ENCODE results near the gene AGAP5. TPM values are rescaled to one million over a fixed set of nuclear protein-coding genes. Genes with fewer than 3 reads are reported as not detected.

AGAP5 gene
- total and polyA plus RNA-seq, 10 of the 15 experiments (the other 5 are each of a cell fraction or from before 2014, with no cell fraction given), result 0.68 to 8.5 (median 6.7) TPM; not detected in 1

DNA sequence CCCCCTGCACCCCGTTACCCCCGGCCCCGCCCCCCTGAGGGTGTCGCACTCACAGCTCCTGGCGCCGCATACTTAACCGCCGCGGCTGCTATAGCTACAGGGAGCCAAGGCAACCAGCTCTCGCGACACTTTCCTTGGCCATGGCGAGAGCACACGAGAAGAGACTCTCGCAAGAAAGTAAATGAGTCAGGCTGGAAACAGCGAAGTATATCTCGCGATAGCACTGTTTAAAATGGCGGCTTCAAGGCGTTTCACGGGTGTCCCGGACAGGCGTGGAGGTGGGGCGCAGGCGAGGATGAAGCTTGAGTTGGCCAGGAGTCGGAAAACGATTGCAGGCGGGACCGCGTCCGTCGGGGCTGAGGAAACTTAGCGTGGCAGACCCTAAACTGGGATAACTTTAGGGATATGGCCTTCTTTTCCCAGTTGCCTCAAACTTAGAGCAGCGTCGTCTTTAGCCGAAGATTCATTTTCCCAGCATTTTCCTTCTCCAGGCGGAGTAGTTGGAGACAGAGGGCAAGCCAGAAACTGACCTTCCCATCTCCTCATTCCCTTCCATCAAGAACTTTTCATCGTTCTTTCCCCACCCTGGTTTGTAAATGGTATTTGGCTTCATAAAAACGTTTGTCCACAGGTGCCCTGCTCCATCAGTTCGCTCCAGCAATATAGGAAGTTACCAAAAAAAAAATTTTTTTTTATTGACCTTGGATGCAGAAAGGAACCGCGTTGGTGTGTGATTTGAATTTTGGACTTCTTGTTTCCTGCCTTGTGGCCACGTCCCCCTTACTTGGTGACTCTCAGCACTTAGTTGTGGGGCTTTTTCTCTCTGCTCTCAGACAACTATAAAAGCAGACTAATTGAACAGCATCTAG is 71.8 kb downstream of the AGAP5 start (continued):
- TF ChIP-seq, protein P1, sequence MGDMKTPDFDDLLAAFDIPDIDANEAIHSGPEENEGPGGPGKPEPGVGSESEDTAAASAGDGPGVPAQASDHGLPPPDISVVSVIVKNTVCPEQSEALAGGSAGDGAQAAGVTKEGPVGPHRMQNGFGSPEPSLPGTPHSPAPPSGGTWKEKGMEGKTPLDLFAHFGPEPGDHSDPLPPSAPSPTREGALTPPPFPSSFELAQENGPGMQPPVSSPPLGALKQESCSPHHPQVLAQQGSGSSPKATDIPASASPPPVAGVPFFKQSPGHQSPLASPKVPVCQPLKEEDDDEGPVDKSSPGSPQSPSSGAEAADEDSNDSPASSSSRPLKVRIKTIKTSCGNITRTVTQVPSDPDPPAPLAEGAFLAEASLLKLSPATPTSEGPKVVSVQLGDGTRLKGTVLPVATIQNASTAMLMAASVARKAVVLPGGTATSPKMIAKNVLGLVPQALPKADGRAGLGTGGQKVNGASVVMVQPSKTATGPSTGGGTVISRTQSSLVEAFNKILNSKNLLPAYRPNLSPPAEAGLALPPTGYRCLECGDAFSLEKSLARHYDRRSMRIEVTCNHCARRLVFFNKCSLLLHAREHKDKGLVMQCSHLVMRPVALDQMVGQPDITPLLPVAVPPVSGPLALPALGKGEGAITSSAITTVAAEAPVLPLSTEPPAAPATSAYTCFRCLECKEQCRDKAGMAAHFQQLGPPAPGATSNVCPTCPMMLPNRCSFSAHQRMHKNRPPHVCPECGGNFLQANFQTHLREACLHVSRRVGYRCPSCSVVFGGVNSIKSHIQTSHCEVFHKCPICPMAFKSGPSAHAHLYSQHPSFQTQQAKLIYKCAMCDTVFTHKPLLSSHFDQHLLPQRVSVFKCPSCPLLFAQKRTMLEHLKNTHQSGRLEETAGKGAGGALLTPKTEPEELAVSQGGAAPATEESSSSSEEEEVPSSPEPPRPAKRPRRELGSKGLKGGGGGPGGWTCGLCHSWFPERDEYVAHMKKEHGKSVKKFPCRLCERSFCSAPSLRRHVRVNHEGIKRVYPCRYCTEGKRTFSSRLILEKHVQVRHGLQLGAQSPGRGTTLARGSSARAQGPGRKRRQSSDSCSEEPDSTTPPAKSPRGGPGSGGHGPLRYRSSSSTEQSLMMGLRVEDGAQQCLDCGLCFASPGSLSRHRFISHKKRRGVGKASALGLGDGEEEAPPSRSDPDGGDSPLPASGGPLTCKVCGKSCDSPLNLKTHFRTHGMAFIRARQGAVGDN (IDR thresholded peaks at IDR 0.05), result no peak
- TF ChIP-seq, protein P2, sequence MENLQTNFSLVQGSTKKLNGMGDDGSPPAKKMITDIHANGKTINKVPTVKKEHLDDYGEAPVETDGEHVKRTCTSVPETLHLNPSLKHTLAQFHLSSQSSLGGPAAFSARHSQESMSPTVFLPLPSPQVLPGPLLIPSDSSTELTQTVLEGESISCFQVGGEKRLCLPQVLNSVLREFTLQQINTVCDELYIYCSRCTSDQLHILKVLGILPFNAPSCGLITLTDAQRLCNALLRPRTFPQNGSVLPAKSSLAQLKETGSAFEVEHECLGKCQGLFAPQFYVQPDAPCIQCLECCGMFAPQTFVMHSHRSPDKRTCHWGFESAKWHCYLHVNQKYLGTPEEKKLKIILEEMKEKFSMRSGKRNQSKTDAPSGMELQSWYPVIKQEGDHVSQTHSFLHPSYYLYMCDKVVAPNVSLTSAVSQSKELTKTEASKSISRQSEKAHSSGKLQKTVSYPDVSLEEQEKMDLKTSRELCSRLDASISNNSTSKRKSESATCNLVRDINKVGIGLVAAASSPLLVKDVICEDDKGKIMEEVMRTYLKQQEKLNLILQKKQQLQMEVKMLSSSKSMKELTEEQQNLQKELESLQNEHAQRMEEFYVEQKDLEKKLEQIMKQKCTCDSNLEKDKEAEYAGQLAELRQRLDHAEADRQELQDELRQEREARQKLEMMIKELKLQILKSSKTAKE (IDR thresholded peaks at IDR 0.05; ENCODE audit: low read depth, poor library complexity, severe bottlenecking), result no peak
- TF ChIP-seq SMC3 (IDR thresholded peaks at IDR 0.05; ENCODE audit: borderline replicate concordance, low read length), result no peak
- no peak for TF ChIP-seq YBX1 (IDR thresholded peaks at IDR 0.05)
- no peak for TF ChIP-seq MYC (IDR thresholded peaks at IDR 0.05; ENCODE audit: insufficient read depth, insufficient read length, insufficient replicate concordance, low read length, severe bottlenecking)
- TF ChIP-seq EP300 (IDR thresholded peaks at IDR 0.05; ENCODE audit: borderline replicate concordance in 1 of 2, control insufficient read depth in 1 of 2, low read depth in 2 of 2, low read length in 2 of 2), result 0 out of 4 replicates have a peak, but pooled peaks of 1 of the 2 experiments have one; percentile 10
- TF ChIP-seq MEF2A (IDR thresholded peaks at IDR 0.05; ENCODE audit: insufficient read depth, low read depth, low read length), result 0 out of 2 replicates have a peak, but pooled peaks have one; percentile 31
- TF ChIP-seq, protein P3, sequence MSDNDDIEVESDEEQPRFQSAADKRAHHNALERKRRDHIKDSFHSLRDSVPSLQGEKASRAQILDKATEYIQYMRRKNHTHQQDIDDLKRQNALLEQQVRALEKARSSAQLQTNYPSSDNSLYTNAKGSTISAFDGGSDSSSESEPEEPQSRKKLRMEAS (IDR thresholded peaks at IDR 0.05; ENCODE audit: low read depth, low read length), result 0 out of 2 replicates have a peak, but pooled peaks have one; percentile 34
- TF ChIP-seq, protein P4, sequence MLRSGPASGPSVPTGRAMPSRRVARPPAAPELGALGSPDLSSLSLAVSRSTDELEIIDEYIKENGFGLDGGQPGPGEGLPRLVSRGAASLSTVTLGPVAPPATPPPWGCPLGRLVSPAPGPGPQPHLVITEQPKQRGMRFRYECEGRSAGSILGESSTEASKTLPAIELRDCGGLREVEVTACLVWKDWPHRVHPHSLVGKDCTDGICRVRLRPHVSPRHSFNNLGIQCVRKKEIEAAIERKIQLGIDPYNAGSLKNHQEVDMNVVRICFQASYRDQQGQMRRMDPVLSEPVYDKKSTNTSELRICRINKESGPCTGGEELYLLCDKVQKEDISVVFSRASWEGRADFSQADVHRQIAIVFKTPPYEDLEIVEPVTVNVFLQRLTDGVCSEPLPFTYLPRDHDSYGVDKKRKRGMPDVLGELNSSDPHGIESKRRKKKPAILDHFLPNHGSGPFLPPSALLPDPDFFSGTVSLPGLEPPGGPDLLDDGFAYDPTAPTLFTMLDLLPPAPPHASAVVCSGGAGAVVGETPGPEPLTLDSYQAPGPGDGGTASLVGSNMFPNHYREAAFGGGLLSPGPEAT (IDR thresholded peaks at IDR 0.05; ENCODE audit: low read depth), result peak; percentile 95
- no peak for TF ChIP-seq SUZ12 (IDR thresholded peaks at IDR 0.05; ENCODE audit: unreplicated experiment)
- TF ChIP-seq EZH2 (IDR thresholded peaks at IDR 0.05; ENCODE audit: borderline replicate concordance, control insufficient read depth, low read depth, low read length), result no peak
- TF ChIP-seq, protein P5, sequence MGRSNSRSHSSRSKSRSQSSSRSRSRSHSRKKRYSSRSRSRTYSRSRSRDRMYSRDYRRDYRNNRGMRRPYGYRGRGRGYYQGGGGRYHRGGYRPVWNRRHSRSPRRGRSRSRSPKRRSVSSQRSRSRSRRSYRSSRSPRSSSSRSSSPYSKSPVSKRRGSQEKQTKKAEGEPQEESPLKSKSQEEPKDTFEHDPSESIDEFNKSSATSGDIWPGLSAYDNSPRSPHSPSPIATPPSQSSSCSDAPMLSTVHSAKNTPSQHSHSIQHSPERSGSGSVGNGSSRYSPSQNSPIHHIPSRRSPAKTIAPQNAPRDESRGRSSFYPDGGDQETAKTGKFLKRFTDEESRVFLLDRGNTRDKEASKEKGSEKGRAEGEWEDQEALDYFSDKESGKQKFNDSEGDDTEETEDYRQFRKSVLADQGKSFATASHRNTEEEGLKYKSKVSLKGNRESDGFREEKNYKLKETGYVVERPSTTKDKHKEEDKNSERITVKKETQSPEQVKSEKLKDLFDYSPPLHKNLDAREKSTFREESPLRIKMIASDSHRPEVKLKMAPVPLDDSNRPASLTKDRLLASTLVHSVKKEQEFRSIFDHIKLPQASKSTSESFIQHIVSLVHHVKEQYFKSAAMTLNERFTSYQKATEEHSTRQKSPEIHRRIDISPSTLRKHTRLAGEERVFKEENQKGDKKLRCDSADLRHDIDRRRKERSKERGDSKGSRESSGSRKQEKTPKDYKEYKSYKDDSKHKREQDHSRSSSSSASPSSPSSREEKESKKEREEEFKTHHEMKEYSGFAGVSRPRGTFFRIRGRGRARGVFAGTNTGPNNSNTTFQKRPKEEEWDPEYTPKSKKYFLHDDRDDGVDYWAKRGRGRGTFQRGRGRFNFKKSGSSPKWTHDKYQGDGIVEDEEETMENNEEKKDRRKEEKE (IDR thresholded peaks at IDR 0.05), result no peak
- peak; percentile 21; the same call in 1 of the 2 replicates for TF ChIP-seq NR2F1 (conservative IDR thresholded peaks at IDR 0.05)
- no peak for TF ChIP-seq DPF2 (IDR thresholded peaks at IDR 0.05)
